Measurements from ENCODE around the gene VPS4B. TPM values are rescaled to one million over a fixed set of nuclear protein-coding genes. Genes with fewer than 3 reads are reported as not detected.

VPS4B gene
- total RNA-seq, result 10 to 100 TPM; 43.7 to 49.8 (median 44.6) TPM

- no peaks in the 10 kb centered on the region for H3K27me3 ChIP-seq
- peak within 1 kb of the TSS; percentile 95 for H3K27ac ChIP-seq
- H3K9me3 ChIP-seq, result no peaks in the 10 kb centered on the region
- TF ChIP-seq CTCF (IDR thresholded peaks at IDR 0.05) (no peak), EP300 (IDR thresholded peaks at IDR 0.05) (no peak), POLR2A (IDR thresholded peaks at IDR 0.05) (peak in 1 of 2 donors; percentile 81), POLR2AphosphoS5 (IDR thresholded peaks at IDR 0.05) (peak; percentile 10 to 92 (median 90))
- 2% methylated on average over 32 of the region's 58 CpGs for WGBS
- H3K4me1 ChIP-seq, result peaks cover 47% of the 10 kb centered on the region
- peaks cover 9% of the 10 kb centered on the region for H3K36me3 ChIP-seq
- peak; percentile 99 to 100 for DNase-seq (ENCODE audit: low spot score in 2 of 2)
- H3K4me3 ChIP-seq, result peak within 1 kb of the TSS; percentile 93
Observed at GRCh38 chr18:63422087-63422863, at the start of gene VPS4B. VPS4B (minus strand) TSS chr18:63422476; CDS start chr18:63422259, 217 bp downstream.

GRCh38 chr18:63470751-63471150, 48.5 kb upstream of the VPS4B start:
- peak overlapping the region; percentile 79 for H3K27ac ChIP-seq

GRCh38 chr18:63468575-63468974, 46.3 kb upstream of the VPS4B start:
- WGBS, result 85% methylated on average over 3 of the region's 3 CpGs
- no peak for DNase-seq (ENCODE audit: low spot score in 2 of 2)
- H3K27ac ChIP-seq, result no peak overlapping the region
- H3K36me3 ChIP-seq, result no peaks in the 10 kb centered on the region
- H3K4me1 ChIP-seq, result peaks cover 21% of the 10 kb centered on the region
- H3K9me3 ChIP-seq, result no peaks in the 10 kb centered on the region
- H3K27me3 ChIP-seq, result no peaks in the 10 kb centered on the region
- TF ChIP-seq EP300 (IDR thresholded peaks at IDR 0.05) (no peak), CTCF (IDR thresholded peaks at IDR 0.05) (no peak), POLR2AphosphoS5 (IDR thresholded peaks at IDR 0.05) (no peak), POLR2A (IDR thresholded peaks at IDR 0.05) (no peak)
- H3K4me3 ChIP-seq, result no peak overlapping the region

More at GRCh38 chr18:63470751-63471150, 48.5 kb upstream of the VPS4B start:
- H3K4me3 ChIP-seq, result no peak overlapping the region
- no peak for TF ChIP-seq EP300 (IDR thresholded peaks at IDR 0.05)
- TF ChIP-seq CTCF (IDR thresholded peaks at IDR 0.05), result no peak
- no peak for TF ChIP-seq POLR2AphosphoS5 (IDR thresholded peaks at IDR 0.05)
- TF ChIP-seq POLR2A (IDR thresholded peaks at IDR 0.05), result no peak
- no peaks in the 10 kb centered on the region for H3K27me3 ChIP-seq
- peaks cover 22% of the 10 kb centered on the region for H3K4me1 ChIP-seq
- H3K36me3 ChIP-seq, result no peaks in the 10 kb centered on the region
- DNase-seq (ENCODE audit: low spot score in 2 of 2), result no peak
- 56% methylated on average over 12 of the region's 12 CpGs for WGBS
- no peaks in the 10 kb centered on the region for H3K9me3 ChIP-seq

GRCh38 chr18:63467699-63468098, 45.4 kb upstream of the VPS4B start:
- H3K36me3 ChIP-seq, result no peaks in the 10 kb centered on the region
- 84% methylated on average over 4 of the region's 4 CpGs for WGBS
- peaks cover 16% of the 10 kb centered on the region for H3K4me1 ChIP-seq
- DNase-seq (ENCODE audit: low spot score in 2 of 2), result no peak
- H3K27ac ChIP-seq, result no peak overlapping the region
- no peaks in the 10 kb centered on the region for H3K27me3 ChIP-seq
- H3K4me3 ChIP-seq, result no peak overlapping the region
- TF ChIP-seq EP300 (IDR thresholded peaks at IDR 0.05), result no peak
- TF ChIP-seq POLR2A (IDR thresholded peaks at IDR 0.05), result no peak
- TF ChIP-seq CTCF (IDR thresholded peaks at IDR 0.05), result no peak
- TF ChIP-seq POLR2AphosphoS5 (IDR thresholded peaks at IDR 0.05), result no peak
- H3K9me3 ChIP-seq, result no peaks in the 10 kb centered on the region

GRCh38 chr18:63465059-63465458, 42.8 kb upstream of the VPS4B start:
- no peaks in the 10 kb centered on the region for H3K9me3 ChIP-seq
- H3K4me1 ChIP-seq, result peaks cover under 1% of the 10 kb centered on the region
- H3K27me3 ChIP-seq, result no peaks in the 10 kb centered on the region
- no peak overlapping the region for H3K27ac ChIP-seq
- TF ChIP-seq CTCF (IDR thresholded peaks at IDR 0.05), result no peak
- no peak for TF ChIP-seq POLR2AphosphoS5 (IDR thresholded peaks at IDR 0.05)
- TF ChIP-seq EP300 (IDR thresholded peaks at IDR 0.05), result no peak
- TF ChIP-seq POLR2A (IDR thresholded peaks at IDR 0.05), result no peak
- H3K36me3 ChIP-seq, result no peaks in the 10 kb centered on the region
- DNase-seq (ENCODE audit: low spot score in 2 of 2), result no peak
- no peak overlapping the region for H3K4me3 ChIP-seq
- 74% methylated on average over 2 of the region's 2 CpGs for WGBS

Measured in suprapubic skin (tissue), 4 donors.